GM06990 (cell line): Measurements from ENCODE around the gene AIRE.

Experiments
- DNase-seq: peaks from one replicate; pipeline ENCODE4 v3.0.0-alpha.2; 2011; ENCODE audit not compliant: insufficient read length; ENCODE audit errors: extremely low read depth
- H3K27me3 ChIP-seq: replicated peaks from 2 replicates; pipeline ENCODE4 v1.6.0; 2011; ENCODE audit warnings: low read length; ENCODE audit not compliant: control insufficient read depth, insufficient read depth
- H3K36me3 ChIP-seq: 2 replicates; pipeline ENCODE4 v1.5.1; 2011; ENCODE audit warnings: low read length; ENCODE audit not compliant: control insufficient read depth, insufficient read depth
- H3K4me3 ChIP-seq: replicated peaks from 2 replicates; pipeline ENCODE4 v1.5.1; 2011; ENCODE audit warnings: low read depth, mild to moderate bottlenecking, control low read depth, low read length
- TF ChIP-seq, protein P1 (sequence below): IDR thresholded peaks from 2 replicates; pipeline ENCODE4 v1.5.1; 2011; ENCODE audit warnings: low read length, control low read depth, mild to moderate bottlenecking, inconsistent platforms; ENCODE audit not compliant: insufficient read depth, poor library complexity, severe bottlenecking

AIRE gene

DNA sequence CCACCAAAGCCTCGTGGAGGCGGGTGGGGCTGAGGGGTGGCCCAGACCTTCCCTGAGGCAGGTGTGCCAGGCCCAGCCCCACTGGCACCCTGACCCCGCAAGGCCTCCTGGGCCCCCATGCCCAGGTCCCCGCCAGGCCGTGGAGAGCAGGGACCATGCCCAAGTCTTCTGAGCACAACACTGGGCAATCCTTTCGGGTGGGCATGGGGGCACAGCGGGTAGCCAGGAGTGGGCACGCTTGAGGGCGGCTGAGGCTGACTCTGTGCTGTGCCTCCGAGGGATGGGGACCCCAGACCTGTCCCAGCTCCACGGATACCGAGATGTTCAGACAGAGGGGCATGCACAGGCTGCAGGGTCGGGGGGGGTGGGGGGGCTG lies 40.6 kb downstream of the AIRE start:
- Histone ChIP-seq H3K4me3 (no peak overlapping the region), H3K36me3 (peaks cover 38% of the 10 kb centered on the region), H3K27me3 (no peaks in the 10 kb centered on the region)
- TF ChIP-seq, protein P1, sequence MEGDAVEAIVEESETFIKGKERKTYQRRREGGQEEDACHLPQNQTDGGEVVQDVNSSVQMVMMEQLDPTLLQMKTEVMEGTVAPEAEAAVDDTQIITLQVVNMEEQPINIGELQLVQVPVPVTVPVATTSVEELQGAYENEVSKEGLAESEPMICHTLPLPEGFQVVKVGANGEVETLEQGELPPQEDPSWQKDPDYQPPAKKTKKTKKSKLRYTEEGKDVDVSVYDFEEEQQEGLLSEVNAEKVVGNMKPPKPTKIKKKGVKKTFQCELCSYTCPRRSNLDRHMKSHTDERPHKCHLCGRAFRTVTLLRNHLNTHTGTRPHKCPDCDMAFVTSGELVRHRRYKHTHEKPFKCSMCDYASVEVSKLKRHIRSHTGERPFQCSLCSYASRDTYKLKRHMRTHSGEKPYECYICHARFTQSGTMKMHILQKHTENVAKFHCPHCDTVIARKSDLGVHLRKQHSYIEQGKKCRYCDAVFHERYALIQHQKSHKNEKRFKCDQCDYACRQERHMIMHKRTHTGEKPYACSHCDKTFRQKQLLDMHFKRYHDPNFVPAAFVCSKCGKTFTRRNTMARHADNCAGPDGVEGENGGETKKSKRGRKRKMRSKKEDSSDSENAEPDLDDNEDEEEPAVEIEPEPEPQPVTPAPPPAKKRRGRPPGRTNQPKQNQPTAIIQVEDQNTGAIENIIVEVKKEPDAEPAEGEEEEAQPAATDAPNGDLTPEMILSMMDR = no peak
- DNase-seq = no peak

DNA sequence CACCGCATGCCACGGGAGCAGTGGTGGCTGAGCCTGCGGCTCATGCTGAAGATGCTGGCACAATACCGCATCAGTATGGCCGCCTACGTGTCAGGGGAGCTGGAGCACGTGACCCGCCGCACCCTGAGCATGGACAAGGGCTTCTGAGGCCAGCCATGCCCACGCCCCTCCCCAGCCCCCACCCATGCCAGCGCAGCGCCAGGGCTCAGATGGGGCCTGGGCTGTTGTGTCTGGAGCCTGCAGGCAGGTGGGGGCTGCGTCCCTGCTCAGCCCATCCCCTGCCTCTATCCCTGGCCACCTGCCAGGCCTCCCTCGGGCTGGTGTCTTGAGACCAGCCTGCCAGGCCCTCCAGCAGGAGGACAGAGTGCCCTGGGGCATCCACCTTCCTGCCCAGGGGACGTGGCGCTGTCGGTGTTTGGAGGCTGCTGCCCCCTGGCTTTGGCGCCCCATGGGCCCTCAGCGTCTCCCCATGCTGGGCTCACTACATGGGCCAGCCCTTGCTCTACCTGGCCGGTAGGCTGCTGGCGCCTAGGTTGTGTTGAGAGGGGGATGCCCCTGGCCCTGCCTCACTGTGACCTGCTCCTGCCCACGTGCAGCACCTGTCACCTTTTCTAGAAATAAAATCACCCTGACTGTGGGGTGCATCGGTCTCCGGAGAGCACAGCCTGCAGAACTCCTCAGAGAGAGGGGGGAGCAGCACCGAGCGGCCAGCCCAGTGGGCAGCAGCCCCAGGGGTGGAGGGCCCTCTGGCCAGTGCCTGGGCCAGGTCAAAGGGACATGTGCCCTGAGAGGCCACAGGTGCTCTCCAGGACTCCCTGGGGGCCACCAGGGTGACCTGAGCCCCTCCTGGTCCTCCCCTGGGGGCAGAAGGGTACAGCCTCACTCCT lies 41.3 kb downstream of the AIRE start:
- Histone ChIP-seq H3K4me3 (no peak overlapping the region), H3K36me3 (peaks cover 36% of the 10 kb centered on the region), H3K27me3 (no peaks in the 10 kb centered on the region)
- no peak for DNase-seq
- TF ChIP-seq, protein P1 = no peak

DNA sequence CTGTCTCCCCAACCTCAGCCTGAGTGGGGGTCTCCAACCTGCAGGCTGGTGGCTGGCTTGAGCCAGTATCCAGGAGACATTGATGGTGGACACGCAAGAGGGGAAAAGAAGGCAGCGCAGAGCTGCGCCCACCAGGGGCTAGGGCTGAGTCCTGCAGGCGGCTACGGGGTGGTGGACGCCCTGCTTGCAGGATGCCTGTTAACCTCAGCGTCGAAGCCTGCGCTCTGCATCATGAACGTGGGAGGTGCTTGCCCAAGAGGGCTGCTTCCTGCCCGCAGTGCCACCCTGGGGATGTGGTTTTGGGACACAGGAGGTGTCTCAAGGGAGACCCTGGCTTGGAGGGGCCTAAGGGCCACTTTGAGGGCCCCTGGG lies 41.9 kb downstream of the AIRE start:
- Histone ChIP-seq H3K36me3 (peaks cover 31% of the 10 kb centered on the region), H3K27me3 (no peaks in the 10 kb centered on the region), H3K4me3 (no peak overlapping the region)
- DNase-seq = no peak
- TF ChIP-seq, protein P1 = no peak

DNA sequence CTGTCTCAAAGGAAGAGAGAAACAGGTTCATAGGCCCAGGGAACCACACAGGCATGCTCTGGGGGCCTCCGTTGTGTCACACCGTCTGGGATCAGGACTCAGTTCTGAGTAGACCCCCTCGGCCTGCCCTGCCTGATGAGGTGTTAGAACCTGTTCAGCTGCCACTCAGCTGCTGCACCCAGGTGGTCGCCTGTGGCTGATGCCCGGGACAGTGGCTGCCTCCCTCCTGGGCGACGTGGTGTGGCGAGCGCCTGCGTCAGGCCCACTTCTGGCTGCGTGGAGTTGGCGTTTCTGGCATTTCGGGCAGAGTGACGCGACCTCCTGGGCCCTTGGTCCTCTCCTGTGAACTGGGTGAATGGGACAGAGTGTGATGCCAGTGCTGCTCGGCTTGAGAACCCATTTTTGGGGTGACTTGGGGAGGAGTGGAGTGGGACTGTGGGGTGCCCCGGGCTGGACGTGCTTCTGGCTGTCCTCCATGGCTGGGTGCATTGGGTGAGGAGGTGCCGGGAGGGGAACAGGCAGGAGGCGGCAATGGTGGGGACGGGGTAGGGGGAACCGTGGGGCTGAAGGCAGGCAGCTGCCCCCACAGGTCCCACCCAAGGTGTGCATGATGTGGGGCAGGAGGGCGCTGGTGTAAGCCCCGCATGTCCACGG lies 42.7 kb downstream of the AIRE start:
- H3K27me3 ChIP-seq = no peaks in the 10 kb centered on the region
- TF ChIP-seq, protein P1 = no peak
- H3K36me3 ChIP-seq = peaks cover 27% of the 10 kb centered on the region
- H3K4me3 ChIP-seq = no peak overlapping the region
- no peak for DNase-seq

DNA sequence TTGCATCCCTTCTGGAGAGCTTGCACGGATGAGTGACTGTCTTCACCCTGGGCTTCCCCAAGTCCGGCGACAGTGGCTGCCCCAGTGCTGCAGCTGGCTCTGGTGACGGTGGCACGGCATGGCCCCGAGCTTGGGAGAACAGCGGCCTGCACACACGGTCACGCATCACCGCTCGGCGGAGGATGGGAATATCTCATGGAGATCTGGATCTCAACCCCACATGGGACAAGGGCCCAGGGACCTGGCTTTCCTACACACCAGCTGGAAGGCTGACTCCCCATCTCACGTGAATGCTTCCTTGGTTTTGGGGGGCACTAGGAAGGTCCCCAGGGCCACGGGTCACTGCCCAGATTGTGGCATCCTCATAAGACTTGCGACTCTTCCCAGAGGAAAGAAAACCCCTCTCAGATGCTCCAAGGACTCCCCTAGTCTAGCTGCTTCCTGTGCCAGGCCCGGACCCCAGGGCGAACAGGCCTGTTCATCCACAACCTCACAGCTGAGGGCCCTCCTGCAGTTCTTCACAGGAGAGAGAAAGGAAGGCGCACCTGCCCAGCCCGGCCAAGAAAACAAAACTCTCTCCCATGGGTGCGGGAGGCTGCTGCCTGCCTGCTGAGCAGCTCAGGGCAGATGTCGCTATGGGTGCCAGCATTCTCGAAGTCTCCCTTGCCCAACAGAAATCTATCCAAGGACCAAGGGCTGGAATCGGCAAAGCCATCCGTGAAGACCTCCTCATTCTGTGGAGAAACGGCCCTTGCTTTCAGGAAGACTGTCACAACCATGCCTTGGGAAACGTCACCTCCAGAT lies 43.6 kb downstream of the AIRE start:
- no peak for DNase-seq
- Histone ChIP-seq H3K36me3 (peaks cover 19% of the 10 kb centered on the region), H3K27me3 (no peaks in the 10 kb centered on the region), H3K4me3 (no peak overlapping the region)
- TF ChIP-seq, protein P1 = no peak
